Measurements from ENCODE around the gene ACAD10.
A peak's percentile ranks its signal among the peaks of the same experiment; 100 is the strongest.
"Not testable (repeated sequence)": the region's sequence is repeated elsewhere in the genome, so short reads cannot be mapped to it uniquely, and the experiment has no call there.

The ACAD10 gene

DNA sequence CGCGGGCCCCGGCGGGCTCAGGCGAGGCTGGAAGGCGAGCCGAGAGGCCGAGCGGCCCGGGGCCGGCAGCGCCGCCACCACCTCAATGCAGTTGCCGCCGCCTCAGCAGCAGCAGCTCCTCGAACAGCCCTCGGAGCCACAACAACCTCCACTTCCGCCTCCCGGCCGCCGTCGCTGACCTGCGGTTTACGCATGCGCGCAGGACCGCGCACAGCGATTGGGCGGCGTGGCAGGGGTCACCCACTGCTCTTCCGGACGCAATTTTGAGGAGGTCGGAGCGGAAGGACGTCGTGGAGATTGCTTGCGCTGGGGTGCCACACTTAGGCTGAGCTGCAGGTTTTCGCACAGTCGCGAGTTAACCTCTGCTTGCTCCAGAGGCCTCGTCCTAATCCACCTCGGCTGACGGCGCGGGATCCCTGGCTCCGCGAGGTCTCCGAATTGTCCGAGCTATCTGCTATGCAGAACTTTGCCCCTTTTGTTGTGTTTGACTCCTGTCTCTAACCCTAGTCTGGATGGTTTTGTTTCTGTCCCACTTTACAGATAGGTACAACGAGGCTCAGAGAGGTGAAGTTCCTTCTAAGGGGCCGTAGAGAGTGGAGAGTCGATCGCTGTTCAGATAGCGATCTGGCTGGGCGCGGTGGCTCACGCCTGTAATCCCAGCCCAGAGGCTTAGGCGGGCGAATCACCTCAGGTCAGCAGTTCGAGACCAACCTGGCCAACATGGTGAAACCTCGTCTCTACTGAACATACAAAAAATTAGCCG, at the start of gene ACAD10, which contains the start of gene BRAP:
Gene ACAD10, plus strand, starts transcription at position 243 of the 763 bp plus-strand sequence. CDS start 6,657 bp downstream, outside the sequence.
Gene BRAP, minus strand, starts transcription at position 146 of the 763 bp plus-strand sequence. CDS start 164 bp downstream, outside the sequence.
- DNase-seq, result peak; percentile 95

DNA sequence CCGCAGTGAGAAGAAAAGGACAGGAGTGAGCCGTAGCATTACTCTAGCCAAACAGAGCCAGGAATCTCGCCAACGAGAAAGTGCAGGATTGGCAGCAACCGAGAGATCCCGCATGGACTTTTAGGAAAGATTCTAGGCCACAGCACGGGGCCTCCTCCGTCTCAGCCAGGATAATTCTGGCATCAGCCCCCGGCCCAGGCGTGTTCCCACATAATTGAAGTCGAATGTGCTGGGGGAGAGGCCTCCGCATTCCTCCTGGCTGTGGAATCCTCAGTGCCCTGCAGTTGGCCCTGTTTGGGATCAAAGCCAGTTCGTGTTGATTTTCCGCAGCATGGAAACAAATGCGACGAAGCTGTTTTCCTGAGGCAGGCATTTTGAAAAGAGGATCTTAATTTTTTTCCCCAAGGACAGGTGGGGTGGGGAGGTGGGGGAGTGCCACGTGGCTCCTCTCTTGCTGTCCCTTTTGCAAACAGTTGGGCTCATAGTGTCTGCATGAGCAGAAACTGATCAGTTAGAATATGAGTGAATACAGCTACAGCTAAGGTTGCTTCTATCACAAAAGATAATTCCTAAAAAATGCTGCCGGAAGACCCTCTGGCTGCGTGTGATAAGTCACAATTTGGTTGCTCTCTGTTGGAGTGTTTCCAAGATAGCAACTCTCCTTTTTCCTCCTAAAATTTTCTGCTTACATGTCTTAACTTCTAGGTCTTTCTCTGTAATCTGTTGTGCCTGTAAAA, 49.5 kb upstream of the ACAD10 start:
- peak; percentile 11 for DNase-seq

DNA sequence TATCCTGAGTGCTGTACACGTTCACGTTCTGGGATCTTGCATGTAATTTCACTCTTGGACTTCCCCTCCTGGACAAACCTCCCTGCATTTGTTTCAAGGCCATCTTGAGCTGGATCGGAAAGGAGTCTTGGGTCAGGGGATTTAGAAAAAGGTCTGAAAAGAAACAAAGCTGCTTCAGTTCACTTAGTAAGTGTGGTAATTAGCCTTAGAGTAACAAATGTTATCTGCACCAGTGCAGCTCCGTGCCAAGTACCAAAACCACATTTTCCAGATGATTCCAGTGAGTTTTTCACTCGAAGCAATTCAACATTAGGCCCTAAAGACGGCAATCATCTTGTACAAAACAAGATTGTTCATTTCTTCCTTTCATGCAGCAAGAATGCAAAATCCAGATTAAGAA, 47.3 kb upstream of the ACAD10 start:
- DNase-seq, result no peak

GRCh38 chr12:111640506-111640905, 45.3 kb upstream of the ACAD10 start:
- DNase-seq, result no peak

GRCh38 chr12:111642681-111643426, 43.0 kb upstream of the ACAD10 start:
- DNase-seq, result no peak

GRCh38 chr12:111643427-111643826, 42.4 kb upstream of the ACAD10 start:
- DNase-seq, result no peak

GRCh38 chr12:111645433-111645832, 40.4 kb upstream of the ACAD10 start:
- DNase-seq, result no peak

DNA sequence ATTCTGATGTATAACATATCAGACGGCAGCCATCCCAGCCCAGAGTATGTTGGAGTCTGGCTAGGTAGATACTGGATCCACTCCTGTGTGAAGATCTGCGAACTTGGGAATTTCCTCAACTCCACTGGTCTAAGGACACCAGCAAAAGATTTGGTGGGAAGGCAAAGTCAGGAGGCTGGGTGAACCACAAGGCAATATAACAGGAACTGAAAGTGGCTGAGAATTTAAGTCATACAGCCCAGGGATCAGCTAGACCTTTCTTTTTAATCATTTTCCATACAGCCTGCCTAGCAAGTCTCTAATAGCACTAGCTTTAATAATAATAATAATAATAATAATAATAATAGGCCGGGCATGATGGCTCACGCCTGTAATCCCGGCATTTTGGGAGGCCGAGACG, 34.9 kb upstream of the ACAD10 start:
- DNase-seq, result no peak

- DNase-seq, result not testable (repeated sequence)
These were observed 33.3 kb upstream of the ACAD10 start for GRCh38 chr12:111652530-111652929.

DNA sequence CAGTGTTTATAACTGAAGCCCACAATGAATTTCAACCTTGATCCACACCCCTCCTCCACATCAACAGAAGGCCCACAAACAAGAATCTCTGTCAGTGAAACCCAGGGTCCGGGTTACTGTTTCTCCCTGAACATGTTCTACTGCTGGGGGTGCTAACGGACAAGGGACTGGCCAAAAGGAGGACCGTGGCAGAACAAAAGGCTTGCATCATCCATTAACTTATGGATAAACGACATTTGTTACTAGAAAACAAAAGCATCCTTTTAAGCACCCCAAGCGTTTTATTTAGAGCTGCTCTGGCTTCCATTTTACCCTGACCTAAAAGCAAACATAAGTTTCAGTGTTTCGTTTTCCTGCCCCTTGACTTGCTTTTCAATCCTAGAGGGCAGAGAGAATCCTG, 32.3 kb upstream of the ACAD10 start:
- no peak for DNase-seq

GRCh38 chr12:111655356-111655755, 30.5 kb upstream of the ACAD10 start:
- DNase-seq, result no peak

- DNase-seq, result no peak
These were observed 29.8 kb upstream of the ACAD10 start for GRCh38 chr12:111656016-111656415.

- DNase-seq, result no peak
These were observed 21.4 kb upstream of the ACAD10 start for GRCh38 chr12:111664499-111664898.

DNA sequence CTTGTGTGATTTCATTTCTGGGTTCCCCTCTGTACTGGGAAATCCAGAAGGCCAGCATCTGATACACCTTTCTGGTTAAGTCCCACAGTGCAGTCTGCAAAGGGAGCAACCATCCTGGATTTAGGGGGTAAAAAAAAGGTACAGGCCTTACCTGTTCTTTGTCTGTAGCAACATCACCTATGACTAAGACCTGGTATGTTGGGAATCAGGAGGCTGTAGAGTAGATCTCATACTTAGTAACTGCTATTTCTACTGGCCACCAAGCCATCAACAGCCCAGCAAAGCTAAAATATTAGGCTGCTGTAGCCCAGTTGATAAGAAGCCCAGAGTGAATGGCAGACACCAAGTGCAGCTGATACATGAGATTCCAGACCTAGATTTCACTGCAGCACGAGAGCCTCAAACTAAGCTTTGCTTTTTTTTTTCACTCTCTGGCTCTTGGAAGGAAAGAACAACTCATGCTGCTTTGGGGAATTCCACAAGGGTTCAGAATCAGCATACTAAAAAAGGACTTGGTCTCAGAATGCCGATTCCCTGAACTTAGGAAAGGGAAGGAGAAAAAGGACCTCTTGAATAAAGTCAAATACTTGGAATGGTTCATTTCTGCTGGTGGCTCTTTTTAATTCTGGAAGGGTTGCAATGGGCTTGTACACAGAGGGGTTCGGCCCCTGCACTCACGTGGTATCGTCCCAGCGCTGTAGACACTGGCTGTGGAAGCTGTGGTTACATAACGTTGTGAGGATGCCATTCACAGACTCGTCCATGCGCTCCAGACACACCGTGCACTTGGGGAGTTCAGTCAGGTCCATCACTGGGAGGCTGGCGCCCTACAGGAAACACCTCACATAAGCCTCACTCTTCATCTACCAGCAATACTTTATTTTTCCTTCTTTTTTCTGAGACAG, 20.6 kb upstream of the ACAD10 start:
- no peak for DNase-seq

DNA sequence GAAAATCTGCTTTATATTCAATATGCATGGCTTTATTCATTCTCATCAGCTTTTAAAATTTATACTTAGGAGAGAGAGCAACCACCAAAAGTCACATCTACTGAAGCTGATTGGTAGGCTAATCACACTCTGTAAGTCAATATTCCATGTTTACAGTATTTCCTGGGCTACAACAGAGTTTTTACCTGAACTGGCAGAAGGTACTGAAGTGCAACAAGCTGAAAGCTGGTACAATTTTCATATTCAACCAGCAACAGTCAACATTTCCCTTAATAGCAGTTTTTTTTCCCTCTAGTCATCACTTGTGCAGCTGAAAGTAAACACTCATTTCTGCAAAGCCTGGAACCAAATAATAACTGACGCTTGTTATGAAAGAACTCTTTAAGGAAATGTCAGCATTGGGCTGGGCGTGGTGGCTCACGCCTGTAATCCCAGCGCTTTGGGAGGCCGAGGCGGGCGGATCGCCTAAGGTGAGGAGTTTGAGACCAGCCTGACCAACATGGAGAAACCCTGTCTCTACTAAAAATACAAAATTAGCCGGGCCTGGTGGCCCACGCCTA, 13.0 kb upstream of the ACAD10 start:
- DNase-seq, result no peak

- DNase-seq, result no peak
These were observed 12.3 kb upstream of the ACAD10 start for GRCh38 chr12:111673503-111673902.

GRCh38 chr12:111677186-111677585, 8.7 kb upstream of the ACAD10 start:
- DNase-seq, result peak; percentile 90

DNA sequence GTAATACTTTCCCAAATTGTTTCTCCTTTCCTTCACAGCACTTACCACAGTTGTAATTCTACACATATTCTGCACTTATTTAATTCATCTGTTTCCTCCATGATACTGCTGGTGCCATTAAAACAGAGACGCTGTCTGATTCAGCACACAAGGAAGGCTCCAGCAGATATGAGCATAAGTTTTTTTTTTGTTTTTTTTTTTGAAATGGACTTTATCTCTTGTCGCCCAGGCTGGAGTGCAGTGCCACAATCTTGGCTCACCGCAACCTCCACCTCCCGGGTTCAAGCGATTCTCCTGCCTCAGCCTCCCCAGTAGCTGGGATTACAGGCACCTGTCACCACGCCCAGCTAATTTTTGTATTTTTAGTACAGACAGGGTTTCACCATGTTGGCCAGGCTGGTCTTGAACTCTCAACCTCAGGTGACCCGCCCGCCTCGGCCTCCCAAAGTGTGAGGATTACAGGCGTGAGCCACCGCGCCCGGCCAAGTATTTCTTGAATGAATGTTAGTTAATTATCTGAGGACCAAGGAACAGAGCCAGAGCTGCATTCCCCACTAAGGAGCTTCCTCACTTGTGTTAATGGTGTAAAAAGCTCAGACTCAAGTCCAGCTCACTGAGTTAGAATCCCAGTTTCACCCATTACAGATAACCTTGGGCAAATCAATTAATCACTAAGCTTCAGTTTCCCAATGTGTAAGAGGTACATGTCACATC, 1.2 kb upstream of the ACAD10 start:
- not testable (repeated sequence) for DNase-seq

DNA sequence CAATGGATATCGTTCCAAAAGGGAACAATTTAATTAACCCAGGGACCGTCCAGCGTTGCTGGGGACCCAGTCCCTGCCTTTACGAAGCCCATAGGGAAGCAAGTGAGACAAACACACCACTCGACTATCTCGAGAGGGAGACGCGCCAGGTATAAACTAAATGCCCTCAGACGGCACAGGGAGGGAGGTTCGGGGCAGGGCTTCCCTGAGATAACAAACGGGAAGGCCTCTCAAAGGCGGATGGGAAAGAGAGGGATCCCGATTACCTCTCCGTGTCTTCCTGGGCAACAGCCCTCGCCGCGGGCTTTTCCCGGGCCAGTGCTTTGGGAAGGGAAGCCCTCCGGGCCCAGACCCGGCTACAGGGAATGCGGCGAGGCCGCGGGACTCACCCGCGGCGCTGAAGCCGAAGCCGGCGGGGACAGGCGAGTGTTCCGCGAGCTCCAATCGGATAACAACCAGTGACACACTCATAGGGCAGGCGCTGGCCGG, 487 bp upstream of the ACAD10 start:
- no peak for DNase-seq

DNA sequence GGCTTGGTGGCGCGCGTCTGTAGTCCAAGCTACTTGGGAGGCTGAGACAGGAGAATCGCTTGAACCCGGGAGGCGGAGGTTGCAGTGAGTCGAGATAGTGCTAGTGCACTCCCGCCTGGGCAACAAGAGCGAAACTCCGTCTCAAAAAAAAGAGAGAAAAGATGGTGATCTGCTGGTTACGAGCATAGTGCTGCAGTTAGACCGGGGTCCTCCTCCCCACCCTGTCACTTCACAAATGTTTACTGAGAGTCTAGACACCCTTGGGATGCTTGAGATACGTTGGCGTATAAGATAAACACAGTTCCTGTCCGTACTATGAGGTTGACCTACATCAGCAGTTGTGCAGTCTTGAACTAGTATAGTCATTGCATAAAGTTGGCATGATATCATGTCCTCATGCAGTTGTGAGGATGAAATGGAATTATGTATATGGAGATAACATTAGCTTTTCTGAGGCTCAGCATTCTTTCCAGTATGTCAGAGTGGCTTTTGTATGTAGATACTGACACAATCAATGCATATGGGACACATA, 787 bp downstream of the ACAD10 start:
- DNase-seq, result no peak

DNA sequence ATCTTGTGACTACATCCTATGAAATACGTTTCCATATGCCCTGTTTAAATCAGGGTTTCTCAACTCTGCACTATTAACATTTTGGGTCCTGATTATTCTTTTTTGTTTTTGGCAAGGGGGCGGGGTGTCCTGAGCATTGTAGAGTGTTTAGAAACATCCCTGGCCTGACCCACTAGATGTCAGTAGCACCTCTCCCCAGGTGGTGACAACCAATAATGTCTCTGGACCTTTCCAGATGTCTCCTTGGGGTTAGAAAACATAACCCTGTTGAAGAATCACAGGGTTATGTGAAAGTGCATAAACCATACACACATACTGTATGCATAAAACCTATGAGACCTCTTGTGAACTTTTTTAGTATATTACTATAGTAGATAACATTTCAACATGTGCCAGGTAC, 1.4 kb downstream of the ACAD10 start:
- no peak for DNase-seq
